Measurements from ENCODE around the gene PDSS1. TPM values are rescaled to one million over a fixed set of nuclear protein-coding genes. Genes with fewer than 3 reads are reported as not detected.

PDSS1 gene
- total and polyA plus RNA-seq, 8 donors, result 2.5 to 31.9 (median 6.3) TPM; not detected in 1

DNA sequence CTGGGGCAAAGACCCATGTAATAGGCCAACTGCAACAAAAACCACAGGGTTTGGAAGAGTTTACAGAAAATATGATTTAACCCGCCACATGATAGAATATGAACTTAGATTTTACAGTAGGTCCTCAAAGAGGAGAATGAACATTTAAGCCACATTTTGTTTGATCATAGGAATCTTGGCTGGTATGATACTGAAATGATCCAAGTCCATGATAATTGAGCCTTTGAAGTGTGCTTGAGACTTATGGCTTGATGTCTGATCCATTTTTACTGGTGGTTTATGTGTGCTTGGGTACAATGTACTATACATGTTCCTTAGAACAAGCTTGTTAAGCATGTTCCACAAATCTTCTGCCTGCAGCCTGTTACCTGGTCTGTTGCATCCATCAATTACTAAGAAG is 41.8 kb upstream of the PDSS1 start:
- Histone ChIP-seq H3K4me3 (no peak overlapping the region), H3K36me3 (no peaks in the 10 kb centered on the region), H3K27ac (no peak overlapping the region), H3K27me3 (no peaks in the 10 kb centered on the region), H3K4me1 (no peaks in the 10 kb centered on the region), H3K9me3 (no peaks in the 10 kb centered on the region)
- WGBS, 5 donors, result 93 to 100% (median 94%) methylated on average over 1 of the region's 1 CpG
- intact Hi-C loops (cut with DNase I; ENCODE audit: low total_unique reads), result no loop called here
- DNase-seq, result no peak
- no peak for TF ChIP-seq POLR2A (IDR thresholded peaks at IDR 0.05)

DNA sequence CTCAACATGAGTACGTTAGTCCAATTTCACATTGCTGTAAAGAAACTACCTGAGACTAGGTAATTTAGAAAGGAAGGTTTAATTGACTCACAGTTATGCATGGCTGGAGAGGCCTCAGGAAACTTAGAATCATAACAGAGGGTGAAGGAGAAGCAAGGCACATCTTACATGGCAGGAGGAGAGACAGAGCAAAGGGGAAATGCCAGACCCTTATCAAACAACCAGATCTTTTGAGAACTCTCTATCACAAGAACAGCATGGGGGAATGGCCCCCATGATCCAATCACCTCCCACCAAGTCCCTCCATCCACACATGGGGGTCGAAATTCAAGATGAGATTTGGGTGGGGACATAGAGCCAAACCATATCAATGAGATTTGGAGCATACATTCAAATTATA is 34.6 kb upstream of the PDSS1 start:
- no peak overlapping the region for H3K4me3 ChIP-seq
- no peaks in the 10 kb centered on the region for H3K9me3 ChIP-seq
- WGBS, 5 donors, result 71 to 87% (median 73%) methylated on average over 2 of the region's 2 CpGs
- DNase-seq, result no peak
- no peaks in the 10 kb centered on the region for H3K36me3 ChIP-seq
- no peak for TF ChIP-seq POLR2A (IDR thresholded peaks at IDR 0.05)
- TF ChIP-seq POLR2AphosphoS5 (IDR thresholded peaks at IDR 0.05), result no peak
- TF ChIP-seq, protein P1, sequence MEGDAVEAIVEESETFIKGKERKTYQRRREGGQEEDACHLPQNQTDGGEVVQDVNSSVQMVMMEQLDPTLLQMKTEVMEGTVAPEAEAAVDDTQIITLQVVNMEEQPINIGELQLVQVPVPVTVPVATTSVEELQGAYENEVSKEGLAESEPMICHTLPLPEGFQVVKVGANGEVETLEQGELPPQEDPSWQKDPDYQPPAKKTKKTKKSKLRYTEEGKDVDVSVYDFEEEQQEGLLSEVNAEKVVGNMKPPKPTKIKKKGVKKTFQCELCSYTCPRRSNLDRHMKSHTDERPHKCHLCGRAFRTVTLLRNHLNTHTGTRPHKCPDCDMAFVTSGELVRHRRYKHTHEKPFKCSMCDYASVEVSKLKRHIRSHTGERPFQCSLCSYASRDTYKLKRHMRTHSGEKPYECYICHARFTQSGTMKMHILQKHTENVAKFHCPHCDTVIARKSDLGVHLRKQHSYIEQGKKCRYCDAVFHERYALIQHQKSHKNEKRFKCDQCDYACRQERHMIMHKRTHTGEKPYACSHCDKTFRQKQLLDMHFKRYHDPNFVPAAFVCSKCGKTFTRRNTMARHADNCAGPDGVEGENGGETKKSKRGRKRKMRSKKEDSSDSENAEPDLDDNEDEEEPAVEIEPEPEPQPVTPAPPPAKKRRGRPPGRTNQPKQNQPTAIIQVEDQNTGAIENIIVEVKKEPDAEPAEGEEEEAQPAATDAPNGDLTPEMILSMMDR (IDR thresholded peaks at IDR 0.05), result no peak
- TF ChIP-seq EP300 (IDR thresholded peaks at IDR 0.05), result no peak
- no peaks in the 10 kb centered on the region for H3K27me3 ChIP-seq
- intact Hi-C loops (cut with DNase I; ENCODE audit: low total_unique reads), result no loop called here
- no peaks in the 10 kb centered on the region for H3K4me1 ChIP-seq
- H3K27ac ChIP-seq, result no peak overlapping the region

DNA sequence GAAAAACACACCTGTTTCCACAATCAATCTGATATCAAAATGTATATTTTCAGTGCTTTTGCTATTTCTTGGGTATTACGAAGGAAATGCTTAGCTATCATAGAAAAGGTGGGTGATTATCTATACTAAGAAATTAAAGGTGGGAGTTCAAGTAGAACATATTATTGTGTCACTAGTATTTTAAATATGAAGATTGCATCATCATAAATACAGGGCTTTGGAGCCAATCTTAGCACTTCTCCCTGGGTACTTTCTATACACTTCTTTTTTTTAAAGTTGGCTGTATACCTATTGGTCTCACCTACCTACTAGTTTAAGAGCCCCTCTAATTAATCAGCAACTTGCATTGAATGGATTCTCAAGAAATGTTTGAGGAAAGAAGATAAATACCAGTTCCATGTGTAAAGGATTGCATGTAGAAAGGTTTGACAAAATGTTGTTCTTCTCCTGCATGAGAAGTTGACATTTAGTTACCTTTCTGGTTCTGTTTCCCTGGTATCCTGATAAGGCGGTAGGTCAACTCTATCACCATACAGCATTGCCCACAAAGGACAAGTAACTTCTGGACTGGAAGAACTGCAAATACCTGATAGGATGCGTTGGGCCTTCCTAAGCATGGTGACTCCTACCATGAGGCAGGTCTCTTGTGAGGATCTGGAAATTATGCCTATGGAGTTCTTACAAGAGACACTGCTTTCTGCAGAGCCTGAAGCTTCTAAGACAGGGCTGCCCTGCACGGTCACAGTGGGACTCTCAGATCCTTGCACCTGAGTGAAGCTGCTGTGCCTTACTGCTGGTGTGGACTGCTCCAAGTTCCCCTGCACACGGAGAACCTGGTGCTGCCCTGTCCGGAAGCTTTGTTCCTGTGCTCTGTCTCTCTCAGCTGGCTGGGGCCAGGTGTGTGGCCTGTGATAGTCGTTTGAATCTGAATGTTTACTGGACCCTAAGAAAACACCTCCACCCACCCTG is 32.1 kb upstream of the PDSS1 start:
- intact Hi-C loops (cut with DNase I; ENCODE audit: low total_unique reads), result no loop called here
- no peak for TF ChIP-seq POLR2A (IDR thresholded peaks at IDR 0.05)
- TF ChIP-seq POLR2AphosphoS5 (IDR thresholded peaks at IDR 0.05), result no peak
- TF ChIP-seq, protein P1 (IDR thresholded peaks at IDR 0.05), result no peak
- TF ChIP-seq EP300 (IDR thresholded peaks at IDR 0.05), result no peak
- DNase-seq, result peak in 1 of 2 donors; percentile 9
- no peak overlapping the region for H3K27ac ChIP-seq
- H3K4me1 ChIP-seq, result no peaks in the 10 kb centered on the region
- no peaks in the 10 kb centered on the region for H3K27me3 ChIP-seq
- H3K36me3 ChIP-seq, result no peaks in the 10 kb centered on the region
- 43 to 67% (median 49%) methylated on average over 7 of the region's 7 CpGs for WGBS, 5 donors
- no peaks in the 10 kb centered on the region for H3K9me3 ChIP-seq
- H3K4me3 ChIP-seq, result no peak overlapping the region

DNA sequence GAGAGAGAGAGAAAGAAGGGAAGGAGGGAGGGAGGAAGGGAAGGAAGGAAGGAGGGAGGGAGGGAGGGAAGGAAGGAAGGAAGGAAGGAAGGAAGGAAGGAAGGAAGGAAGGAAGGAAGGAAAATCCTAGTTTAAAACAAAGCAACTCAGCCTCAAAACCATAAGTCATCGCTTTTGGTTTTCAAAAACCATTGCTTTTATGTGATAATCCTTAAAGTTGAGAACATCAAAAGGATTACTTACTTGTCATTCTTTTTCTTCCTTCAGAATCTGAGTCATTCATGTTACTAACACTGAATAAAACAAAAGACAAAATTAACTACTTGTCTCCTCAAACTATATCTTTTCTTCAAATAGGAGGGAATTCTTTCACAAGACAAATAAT is 21.6 kb upstream of the PDSS1 start:
- intact Hi-C loops (cut with DNase I; ENCODE audit: low total_unique reads), result no loop called here
- no peak overlapping the region for H3K4me3 ChIP-seq
- H3K27ac ChIP-seq, result no peak overlapping the region
- 88 to 93% (median 90%) methylated on average over 1 of the region's 1 CpG for WGBS, 5 donors
- H3K9me3 ChIP-seq, result no peaks in the 10 kb centered on the region
- DNase-seq, result no peak
- TF ChIP-seq, protein P1 (IDR thresholded peaks at IDR 0.05), result no peak
- TF ChIP-seq POLR2AphosphoS5 (IDR thresholded peaks at IDR 0.05), result no peak
- TF ChIP-seq EP300 (IDR thresholded peaks at IDR 0.05), result no peak
- no peak for TF ChIP-seq POLR2A (IDR thresholded peaks at IDR 0.05)
- H3K27me3 ChIP-seq, result no peaks in the 10 kb centered on the region
- H3K36me3 ChIP-seq, result no peaks in the 10 kb centered on the region
- H3K4me1 ChIP-seq, result no peaks in the 10 kb centered on the region

DNA sequence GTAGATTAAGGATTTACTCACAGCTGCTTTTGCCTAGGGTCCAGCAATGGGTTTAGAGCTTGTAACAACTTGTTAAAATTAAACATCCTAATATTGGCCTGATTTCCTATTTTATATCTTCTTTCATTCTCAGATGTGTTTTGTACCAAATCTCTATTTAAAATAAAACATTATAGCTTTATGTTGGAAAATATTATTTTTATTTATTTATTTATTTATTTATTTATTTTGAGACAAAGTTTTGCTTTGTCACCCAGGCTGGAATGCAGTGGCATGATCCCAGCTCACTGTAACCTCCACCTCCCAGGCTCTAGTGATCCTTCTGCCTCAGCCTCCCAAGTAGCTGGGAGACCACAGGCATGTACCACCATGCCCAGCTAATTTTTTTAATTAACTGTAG is 17.9 kb upstream of the PDSS1 start:
- DNase-seq, result no peak
- Histone ChIP-seq H3K9me3 (no peaks in the 10 kb centered on the region), H3K27me3 (no peaks in the 10 kb centered on the region), H3K4me3 (no peak overlapping the region), H3K27ac (no peak overlapping the region), H3K4me1 (no peaks in the 10 kb centered on the region), H3K36me3 (no peaks in the 10 kb centered on the region)
- intact Hi-C loops (cut with DNase I; ENCODE audit: low total_unique reads), result no loop called here
- TF ChIP-seq EP300 (IDR thresholded peaks at IDR 0.05), result no peak
- TF ChIP-seq, protein P1 (IDR thresholded peaks at IDR 0.05), result no peak
- no peak for TF ChIP-seq POLR2A (IDR thresholded peaks at IDR 0.05)
- no peak for TF ChIP-seq POLR2AphosphoS5 (IDR thresholded peaks at IDR 0.05)

All from stomach (tissue), 9 donors.